Activated CD4-positive, alpha-beta memory T cell treated with anti-CD3 and anti-CD28 coated beads, Interleukin-2, amount 10 ng/mL, durations not matched to agents 7 days and 5 days (primary cell): ENCODE data around the gene CAPN7. TPM values are rescaled to one million over a fixed set of nuclear protein-coding genes. Genes with fewer than 3 reads are reported as not detected.
A peak's percentile ranks its signal among the peaks of the same experiment; 100 is the strongest.
"Not testable (repeated sequence)": the region's sequence is repeated elsewhere in the genome, so short reads cannot be mapped to it uniquely, and the experiment has no call there.

ENCODE experiments used
- CTCF ChIA-PET: fragments of 350-600 bp; sonication (Branson Sonifier 250); formaldehyde crosslinking; loops from one replicate; lab custom pipeline; 2021; ENCODE audit warnings: antibody characterized with exemption, inconsistent platforms; lab: Charles Lee
- POLR2A ChIA-PET: fragments of 350-600 bp; sonication (Branson Sonifier 250); formaldehyde crosslinking; loops from one replicate; lab custom pipeline; 2021; ENCODE audit warnings: antibody characterized with exemption; lab: Charles Lee
- DNase-seq: peaks from one replicate; pipeline ENCODE4 v3.0.0-alpha.2; 2020
- H3K27ac Mint-ChIP-seq: one replicate; pipeline ENCODE4 v1.8.0; 2021; ENCODE audit warnings: mild to moderate bottlenecking, mixed read lengths
- H3K27me3 Mint-ChIP-seq: one replicate; pipeline ENCODE4 v1.8.0; 2021; ENCODE audit warnings: mixed read lengths
- H3K36me3 Mint-ChIP-seq: one replicate; pipeline ENCODE4 v1.8.0; 2021; ENCODE audit warnings: low read depth, mixed read lengths
- H3K4me1 Mint-ChIP-seq: one replicate; pipeline ENCODE4 v1.8.0; 2021; ENCODE audit warnings: mixed read lengths
- H3K4me3 Mint-ChIP-seq: one replicate; pipeline ENCODE4 v1.8.0; 2021; ENCODE audit warnings: mild to moderate bottlenecking, mixed read lengths
- H3K9me3 Mint-ChIP-seq: one replicate; pipeline ENCODE4 v1.8.0; 2021; ENCODE audit warnings: mixed read lengths
- total RNA-seq, 2 experiments: library from RNA; stranded (reverse); gene quantifications; one replicate each; pipeline ENCODE4 v1.2.3, GENCODE V29; 2021

The CAPN7 gene
- 10 to 100 TPM; 29.6 to 30.1 TPM for total RNA-seq

DNA sequence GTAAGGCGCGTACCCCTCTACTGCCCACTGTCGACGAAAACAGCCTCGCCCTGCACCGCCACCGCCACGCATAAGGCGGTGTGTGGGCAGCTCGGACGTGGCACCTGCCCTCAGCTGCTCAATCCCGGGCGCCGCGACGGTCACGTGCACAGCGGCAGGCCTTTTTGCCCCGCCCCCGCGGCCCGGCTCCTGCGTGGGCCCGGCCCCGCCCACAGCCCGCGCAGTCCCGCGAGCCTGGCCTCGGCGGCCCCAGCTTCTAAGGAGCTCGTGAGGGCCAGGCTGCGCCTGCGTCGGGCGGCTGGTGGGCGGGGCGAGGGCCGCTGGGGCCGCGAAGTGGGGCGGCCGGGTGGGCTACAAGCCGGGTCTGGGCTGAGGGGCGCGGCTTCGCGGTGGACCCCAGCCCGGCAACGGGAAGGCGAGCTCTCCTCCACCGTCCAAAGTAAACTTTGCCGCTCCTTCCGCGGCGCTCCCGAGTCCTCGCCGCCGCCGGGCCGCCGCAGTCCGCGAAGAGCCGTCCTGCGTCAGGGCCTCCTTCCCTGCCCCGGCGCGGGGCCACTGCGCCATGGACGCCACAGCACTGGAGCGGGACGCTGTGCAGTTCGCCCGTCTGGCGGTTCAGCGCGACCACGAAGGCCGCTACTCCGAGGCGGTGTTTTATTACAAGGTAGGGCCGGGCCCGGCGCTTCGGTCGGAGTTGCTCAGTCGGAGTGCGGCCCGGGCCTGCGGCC, at the start of gene CAPN7:
Gene CAPN7 (plus strand): TSS at position 313 of the 728 bp plus-strand sequence. CDS start 250 bp downstream, at position 563.
- H3K27me3 Mint-ChIP-seq = no peaks in the 10 kb centered on the region
- CTCF ChIA-PET = interaction anchor here (0.7 to 11.2 kb wide), 22 partner anchors 15 to 606 kb away, joined by 3 to 93 read pairs (median 4); partner anchors contain the start of genes RBSN and SH3BP5
- peaks cover 32% of the 10 kb centered on the region for H3K4me1 Mint-ChIP-seq
- peak within 1 kb of the TSS; percentile 82 for H3K4me3 Mint-ChIP-seq
- H3K9me3 Mint-ChIP-seq = no peaks in the 10 kb centered on the region
- peak within 1 kb of the TSS; percentile 91 for H3K27ac Mint-ChIP-seq
- peaks cover 9% of the 10 kb centered on the region for H3K36me3 Mint-ChIP-seq
- DNase-seq = peak; percentile 96
- POLR2A ChIA-PET = interaction anchor here (0.7 to 2.6 kb wide), 21 partner anchors 9 to 1058 kb away, joined by 3 to 14 read pairs (median 7); partner anchors contain the start of genes BTD, DPH3, HACL1 and MRPS25

DNA sequence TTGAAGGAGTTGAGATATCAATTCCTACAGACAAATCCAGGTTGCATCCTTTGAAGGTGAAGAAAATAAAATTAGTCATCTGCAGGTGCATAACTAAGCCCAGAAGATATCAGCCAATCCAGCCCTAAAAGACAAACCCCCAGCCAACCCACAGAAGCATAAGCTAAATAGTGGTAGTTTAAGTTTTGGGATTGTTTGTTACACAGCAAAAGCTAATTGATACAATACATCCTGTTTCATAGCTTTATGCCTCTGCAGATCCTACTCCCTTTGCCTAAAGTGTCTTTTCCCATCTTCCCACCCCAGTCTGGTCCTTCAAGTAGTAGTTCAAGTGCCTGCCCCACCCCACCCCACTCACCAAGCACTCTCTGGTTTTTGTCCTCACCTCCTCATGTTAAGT, 48.6 kb upstream of the CAPN7 start:
- DNase-seq = no peak
- Mint-ChIP-seq H3K9me3 (peaks cover 4% of the 10 kb centered on the region), H3K36me3 (no peaks in the 10 kb centered on the region), H3K27ac (no peak overlapping the region), H3K4me1 (peaks cover 6% of the 10 kb centered on the region), H3K27me3 (peaks cover 40% of the 10 kb centered on the region), H3K4me3 (no peak overlapping the region)
- ChIA-PET CTCF (no interaction called here), POLR2A (no interaction called here)

GRCh38 chr3:15159501-15160136, 46.4 kb upstream of the CAPN7 start:
- no peak for DNase-seq
- CTCF ChIA-PET = no interaction called here
- POLR2A ChIA-PET = no interaction called here
- H3K4me1 Mint-ChIP-seq = peaks cover 6% of the 10 kb centered on the region
- peaks cover 4% of the 10 kb centered on the region for H3K9me3 Mint-ChIP-seq
- H3K27ac Mint-ChIP-seq = no peak overlapping the region
- H3K27me3 Mint-ChIP-seq = peaks cover 26% of the 10 kb centered on the region
- no peaks in the 10 kb centered on the region for H3K36me3 Mint-ChIP-seq
- H3K4me3 Mint-ChIP-seq = no peak overlapping the region

DNA sequence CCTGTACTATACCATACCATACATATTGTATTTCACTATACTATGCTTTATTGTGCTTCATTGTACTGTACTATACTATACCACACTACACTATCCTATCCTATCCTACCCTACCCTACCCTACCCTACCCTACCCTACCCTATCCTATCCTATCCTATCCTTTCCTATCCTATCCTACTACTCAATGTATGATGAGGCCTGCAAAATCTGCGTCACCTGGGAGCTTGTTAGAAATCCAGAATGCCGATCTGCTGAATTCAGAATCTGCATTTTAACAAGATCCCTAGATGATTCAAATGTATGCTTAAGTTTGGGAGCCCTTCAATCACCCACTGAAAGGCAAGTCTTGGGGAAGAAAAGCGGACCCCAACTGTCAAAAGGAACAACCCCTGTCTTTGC, 45.4 kb upstream of the CAPN7 start:
- Mint-ChIP-seq H3K9me3 (peaks cover 4% of the 10 kb centered on the region), H3K4me1 (peaks cover 6% of the 10 kb centered on the region), H3K27me3 (peaks cover 16% of the 10 kb centered on the region), H3K4me3 (no peak overlapping the region), H3K36me3 (no peaks in the 10 kb centered on the region), H3K27ac (no peak overlapping the region)
- ChIA-PET POLR2A (interaction anchor here (1.3 kb wide), 1 partner anchor 8 kb away, joined by 3 read pairs; no protein-coding TSS in a partner anchor), CTCF (no interaction called here)
- DNase-seq = no peak

GRCh38 chr3:15161133-15161532, 44.9 kb upstream of the CAPN7 start:
- no peak for DNase-seq
- H3K4me3 Mint-ChIP-seq = no peak overlapping the region
- H3K27ac Mint-ChIP-seq = no peak overlapping the region
- H3K9me3 Mint-ChIP-seq = peaks cover 4% of the 10 kb centered on the region
- ChIA-PET CTCF (no interaction called here), POLR2A (interaction anchor here (1.3 kb wide), 1 partner anchor 9 kb away, joined by 3 read pairs; no protein-coding TSS in a partner anchor)
- H3K27me3 Mint-ChIP-seq = peaks cover 14% of the 10 kb centered on the region
- H3K36me3 Mint-ChIP-seq = no peaks in the 10 kb centered on the region
- peaks cover 6% of the 10 kb centered on the region for H3K4me1 Mint-ChIP-seq

GRCh38 chr3:15163656-15164055, 42.4 kb upstream of the CAPN7 start:
- CTCF ChIA-PET = not testable (repeated sequence)

GRCh38 chr3:15164340-15164739, 41.7 kb upstream of the CAPN7 start:
- Mint-ChIP-seq H3K27me3 (peaks cover 4% of the 10 kb centered on the region), H3K36me3 (no peaks in the 10 kb centered on the region), H3K27ac (no peak overlapping the region), H3K4me1 (peaks cover 6% of the 10 kb centered on the region), H3K4me3 (no peak overlapping the region), H3K9me3 (no peaks in the 10 kb centered on the region)
- POLR2A ChIA-PET = no interaction called here
- CTCF ChIA-PET = interaction anchor here (1.0 to 1.1 kb wide), 2 partner anchors 45 to 47 kb away, joined by 3 to 4 read pairs; no protein-coding TSS in a partner anchor
- no peak for DNase-seq

More at GRCh38 chr3:15163656-15164055, 42.4 kb upstream of the CAPN7 start:
- H3K27ac Mint-ChIP-seq, POLR2A ChIA-PET, H3K4me1 Mint-ChIP-seq, DNase-seq, H3K36me3 Mint-ChIP-seq, H3K27me3 Mint-ChIP-seq, H3K4me3 Mint-ChIP-seq, H3K9me3 Mint-ChIP-seq: not testable (repeated sequence)

DNA sequence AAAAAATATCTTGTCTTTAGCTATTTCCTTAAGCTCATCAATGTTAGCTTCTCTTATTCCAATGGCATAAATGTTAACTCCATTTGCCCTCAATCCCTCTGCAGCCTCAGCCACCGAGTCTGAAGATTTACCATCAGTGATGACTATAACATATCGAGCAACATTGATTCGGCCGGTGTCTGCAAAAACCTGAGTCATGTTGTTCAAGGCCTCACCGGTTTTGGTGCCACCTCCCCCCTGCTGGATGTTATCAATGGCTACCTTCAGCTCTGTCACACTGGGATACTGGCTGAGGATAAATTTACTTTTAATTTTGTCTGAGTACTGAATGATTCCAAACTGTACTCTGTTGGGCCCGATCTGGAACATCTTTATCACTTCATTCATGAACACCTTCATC, 41.0 kb upstream of the CAPN7 start:
- H3K4me1 Mint-ChIP-seq = peaks cover under 1% of the 10 kb centered on the region
- CTCF ChIA-PET = interaction anchor here (1.0 to 1.1 kb wide), 2 partner anchors 45 to 47 kb away, joined by 3 to 4 read pairs; no protein-coding TSS in a partner anchor
- no peaks in the 10 kb centered on the region for H3K9me3 Mint-ChIP-seq
- H3K27me3 Mint-ChIP-seq = peaks cover 4% of the 10 kb centered on the region
- no peak overlapping the region for H3K4me3 Mint-ChIP-seq
- POLR2A ChIA-PET = no interaction called here
- no peaks in the 10 kb centered on the region for H3K36me3 Mint-ChIP-seq
- no peak for DNase-seq
- no peak overlapping the region for H3K27ac Mint-ChIP-seq

GRCh38 chr3:15166391-15166790, 39.7 kb upstream of the CAPN7 start:
- H3K4me3 Mint-ChIP-seq, CTCF ChIA-PET, H3K36me3 Mint-ChIP-seq, DNase-seq, POLR2A ChIA-PET, H3K9me3 Mint-ChIP-seq, H3K4me1 Mint-ChIP-seq, H3K27ac Mint-ChIP-seq, H3K27me3 Mint-ChIP-seq: not testable (repeated sequence)

DNA sequence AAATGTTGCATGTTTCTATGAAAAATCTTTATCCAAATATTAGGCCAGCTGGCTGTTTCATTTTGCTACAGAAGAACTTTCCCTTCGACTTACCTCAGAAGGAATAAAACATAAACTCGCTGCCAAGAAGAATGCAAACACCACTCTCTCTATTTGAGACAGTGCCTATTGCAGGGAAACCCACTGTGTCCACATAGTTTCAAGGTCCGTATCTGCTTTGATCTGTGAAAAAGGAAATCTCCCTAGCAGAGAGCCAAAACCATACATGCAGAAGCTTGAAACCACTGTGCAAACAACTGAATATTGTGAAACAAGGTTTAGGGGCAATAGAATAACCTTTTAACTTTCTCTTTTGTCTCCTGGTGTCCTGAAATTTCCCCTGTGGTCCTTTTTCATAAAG, 35.0 kb upstream of the CAPN7 start:
- no peaks in the 10 kb centered on the region for H3K9me3 Mint-ChIP-seq
- ChIA-PET POLR2A (no interaction called here), CTCF (no interaction called here)
- no peak overlapping the region for H3K27ac Mint-ChIP-seq
- H3K36me3 Mint-ChIP-seq = no peaks in the 10 kb centered on the region
- H3K4me3 Mint-ChIP-seq = no peak overlapping the region
- peaks cover 5% of the 10 kb centered on the region for H3K4me1 Mint-ChIP-seq
- peaks cover 32% of the 10 kb centered on the region for H3K27me3 Mint-ChIP-seq
- no peak for DNase-seq

GRCh38 chr3:15172806-15173205, 33.2 kb upstream of the CAPN7 start:
- Mint-ChIP-seq H3K27me3 (peaks cover 33% of the 10 kb centered on the region), H3K9me3 (no peaks in the 10 kb centered on the region), H3K4me1 (peaks cover 5% of the 10 kb centered on the region), H3K36me3 (no peaks in the 10 kb centered on the region), H3K4me3 (no peak overlapping the region), H3K27ac (no peak overlapping the region)
- ChIA-PET POLR2A (no interaction called here), CTCF (no interaction called here)
- no peak for DNase-seq

- H3K27ac Mint-ChIP-seq = no peak overlapping the region
- H3K4me3 Mint-ChIP-seq = no peak overlapping the region
- peaks cover 42% of the 10 kb centered on the region for H3K27me3 Mint-ChIP-seq
- DNase-seq = no peak
- ChIA-PET CTCF (interaction anchor here (0.9 kb wide), 1 partner anchor 27 kb away, joined by 3 read pairs; no protein-coding TSS in a partner anchor), POLR2A (no interaction called here)
- H3K4me1 Mint-ChIP-seq = peaks cover 9% of the 10 kb centered on the region
- no peaks in the 10 kb centered on the region for H3K9me3 Mint-ChIP-seq
- no peaks in the 10 kb centered on the region for H3K36me3 Mint-ChIP-seq
These were observed 31.1 kb upstream of the CAPN7 start for GRCh38 chr3:15174953-15175352.

DNA sequence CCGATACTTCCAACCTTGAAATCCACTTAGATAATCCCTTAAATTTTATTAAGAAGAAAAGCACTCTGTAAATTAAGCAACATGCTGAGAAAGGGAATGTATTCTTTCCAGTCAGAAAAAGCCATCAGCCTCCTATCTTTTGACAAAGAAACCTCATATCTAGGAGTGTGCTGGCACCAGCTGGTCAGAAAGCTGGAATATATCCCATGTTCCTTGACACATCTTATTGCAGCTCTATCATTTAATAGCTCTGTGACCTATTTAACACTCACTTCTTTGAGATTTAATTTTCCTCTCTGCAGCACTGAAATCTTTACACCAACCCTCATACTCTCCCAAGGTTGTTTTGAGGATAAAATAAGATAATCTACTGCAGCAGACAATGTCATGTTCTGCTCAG, 30.4 kb upstream of the CAPN7 start:
- no peak for DNase-seq
- no peak overlapping the region for H3K4me3 Mint-ChIP-seq
- ChIA-PET POLR2A (no interaction called here), CTCF (interaction anchor here (0.9 kb wide), 1 partner anchor 27 kb away, joined by 3 read pairs; no protein-coding TSS in a partner anchor)
- H3K36me3 Mint-ChIP-seq = no peaks in the 10 kb centered on the region
- no peaks in the 10 kb centered on the region for H3K9me3 Mint-ChIP-seq
- H3K4me1 Mint-ChIP-seq = peaks cover 14% of the 10 kb centered on the region
- H3K27me3 Mint-ChIP-seq = peaks cover 45% of the 10 kb centered on the region
- no peak overlapping the region for H3K27ac Mint-ChIP-seq
